Stimulated activated CD4-positive, alpha-beta T cell treated with anti-CD3 and anti-CD28 coated beads, Interleukin-4, amount 100 ng/mL, for 1 hour (primary cell): Measurements from ENCODE around the gene ANKRD13D.

ENCODE experiments used
- DNase-seq: peaks from one replicate; pipeline ENCODE4 v3.0.0-alpha.2; 2020

ANKRD13D gene

DNA sequence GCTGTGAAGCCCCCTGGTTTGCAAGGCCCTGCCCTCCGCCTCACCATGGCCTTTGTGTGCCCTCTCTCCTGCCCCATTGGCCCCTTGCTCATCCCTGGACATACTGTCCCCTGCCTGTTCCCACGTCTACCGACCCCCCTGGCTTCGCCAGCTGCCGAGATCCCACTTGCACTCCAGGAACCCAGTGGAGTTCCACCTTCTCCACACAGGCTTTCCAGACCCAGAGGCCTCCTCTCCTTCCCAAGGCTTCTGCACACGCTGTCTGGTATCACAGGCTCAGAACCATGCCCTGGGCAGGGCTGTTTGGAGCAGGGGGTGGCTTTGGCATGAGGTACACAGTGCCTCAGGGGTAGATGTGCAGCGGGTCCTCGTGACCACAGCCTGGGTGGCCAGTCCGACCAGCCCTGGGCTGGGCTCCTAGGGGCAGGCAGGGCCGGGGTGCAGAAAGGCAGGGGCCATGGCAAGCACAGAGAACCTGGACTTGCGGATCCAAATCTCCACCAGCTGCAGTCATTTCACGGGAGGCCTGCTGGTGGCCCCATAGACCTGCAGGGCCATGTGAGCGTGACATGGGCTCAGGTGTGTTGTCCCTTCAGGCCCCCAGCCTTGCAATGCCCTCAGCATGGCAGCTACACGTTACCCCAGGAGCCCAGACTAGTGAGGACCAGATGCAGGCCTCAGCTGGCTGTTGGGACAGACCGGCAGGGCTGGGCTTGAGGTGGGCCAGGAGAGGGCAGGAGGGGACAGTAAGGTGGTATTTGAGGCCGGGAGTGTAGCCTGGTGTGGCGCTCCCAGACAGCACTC is 13.3 kb upstream of the ANKRD13D start:
- DNase-seq, result no peak

- peak; percentile 40 for DNase-seq
Observed at GRCh38 chr11:67276781-67277230, 12.3 kb upstream of the ANKRD13D start.

GRCh38 chr11:67277231-67277961 is 11.7 kb upstream of the ANKRD13D start:
- DNase-seq, result peak; percentile 90

GRCh38 chr11:67278135-67278938 is 10.8 kb upstream of the ANKRD13D start:
- no peak for DNase-seq

GRCh38 chr11:67278939-67279588 is 10.0 kb upstream of the ANKRD13D start:
- no peak for DNase-seq

DNA sequence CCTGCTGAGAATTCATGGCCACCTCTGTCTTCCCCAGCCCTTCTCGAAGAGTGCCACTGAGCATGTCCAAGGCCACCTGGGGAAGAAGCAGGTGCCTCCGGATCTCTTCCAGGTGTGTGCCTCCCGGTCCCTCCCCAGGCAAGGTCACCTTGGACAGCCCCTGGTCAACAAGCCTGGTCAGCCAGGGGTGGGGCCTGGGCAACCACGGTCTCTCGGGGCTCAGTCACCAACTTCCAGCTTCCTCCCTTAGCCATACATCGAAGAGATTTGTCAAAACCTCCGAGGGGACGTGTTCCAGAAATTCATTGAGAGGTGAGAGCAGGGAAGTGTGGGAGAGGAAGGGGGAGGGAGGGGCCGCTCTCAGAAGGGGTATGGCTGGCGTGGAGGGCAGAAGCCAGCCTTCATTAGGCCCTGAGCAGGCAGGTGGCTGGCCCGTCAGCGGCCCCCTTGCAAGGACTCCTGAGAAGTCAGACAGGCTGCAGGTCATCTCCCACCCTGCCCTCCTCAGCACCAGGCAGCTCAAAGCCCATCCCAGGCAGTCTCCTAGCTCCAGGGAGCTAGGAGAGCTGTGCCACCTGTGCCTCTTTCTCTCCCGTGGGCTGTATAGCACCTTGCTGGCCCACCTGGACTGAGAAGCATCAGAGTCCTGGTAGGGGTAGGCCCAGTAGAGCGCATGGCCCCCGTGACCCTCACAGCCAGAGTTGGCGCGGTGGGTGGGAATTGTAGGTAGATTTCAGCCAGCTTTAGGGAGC is 9.3 kb upstream of the ANKRD13D start:
- DNase-seq, result no peak

GRCh38 chr11:67280341-67280787 is 8.7 kb upstream of the ANKRD13D start:
- DNase-seq, result peak; percentile 0

GRCh38 chr11:67280788-67281551 is 8.1 kb upstream of the ANKRD13D start:
- peak; percentile 1 for DNase-seq

- DNase-seq, result peak; percentile 1
Observed at GRCh38 chr11:67281552-67282150, 7.5 kb upstream of the ANKRD13D start.

DNA sequence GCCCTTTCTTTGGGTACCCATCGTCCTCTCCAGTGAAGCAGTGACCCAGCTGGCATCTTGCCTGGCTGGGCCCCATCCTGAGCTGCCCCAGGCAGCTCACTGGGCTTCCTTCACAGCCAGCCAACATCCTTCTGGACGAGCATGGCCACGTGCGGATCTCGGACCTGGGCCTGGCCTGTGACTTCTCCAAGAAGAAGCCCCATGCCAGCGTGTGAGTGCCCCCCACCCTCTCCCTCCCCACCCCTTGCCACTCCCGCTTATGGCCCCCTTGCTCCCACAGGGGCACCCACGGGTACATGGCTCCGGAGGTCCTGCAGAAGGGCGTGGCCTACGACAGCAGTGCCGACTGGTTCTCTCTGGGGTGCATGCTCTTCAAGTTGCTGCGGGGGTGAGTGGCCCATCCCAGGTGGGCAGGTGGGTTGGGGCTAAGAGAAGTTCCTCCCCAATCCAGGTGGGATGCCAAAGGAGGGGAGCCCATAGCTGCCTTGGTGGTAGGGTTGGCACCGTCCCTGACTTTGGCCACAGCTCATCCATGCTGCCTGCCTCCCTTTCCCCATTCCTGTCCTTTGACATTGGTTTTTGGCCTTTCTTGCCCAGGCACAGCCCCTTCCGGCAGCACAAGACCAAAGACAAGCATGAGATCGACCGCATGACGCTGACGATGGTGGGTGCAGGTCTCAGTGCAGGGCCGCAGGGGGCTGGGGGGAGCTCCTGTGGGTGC is 6.8 kb upstream of the ANKRD13D start:
- peak; percentile 1 for DNase-seq

DNA sequence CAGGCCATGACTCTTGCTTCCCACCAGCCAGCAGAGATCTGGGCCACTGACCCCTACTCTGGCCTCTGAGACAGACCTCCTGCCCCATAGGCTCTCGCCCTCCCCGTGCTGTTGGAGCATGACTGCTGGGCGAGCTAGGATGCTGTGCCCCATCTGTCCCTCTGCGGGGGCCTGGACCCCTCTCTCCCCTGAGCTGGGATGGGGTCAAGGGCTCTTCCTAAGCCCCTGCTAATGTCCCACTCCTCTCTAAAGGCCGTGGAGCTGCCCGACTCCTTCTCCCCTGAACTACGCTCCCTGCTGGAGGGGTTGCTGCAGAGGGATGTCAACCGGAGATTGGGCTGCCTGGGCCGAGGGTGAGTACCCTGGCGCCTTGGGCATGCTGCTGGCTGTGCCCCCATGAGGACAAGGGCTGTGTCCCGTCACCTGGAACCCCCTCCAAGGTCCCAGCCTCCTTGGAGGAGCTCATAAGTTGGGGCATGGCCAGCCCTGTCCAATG is 6.2 kb upstream of the ANKRD13D start:
- no peak for DNase-seq

DNA sequence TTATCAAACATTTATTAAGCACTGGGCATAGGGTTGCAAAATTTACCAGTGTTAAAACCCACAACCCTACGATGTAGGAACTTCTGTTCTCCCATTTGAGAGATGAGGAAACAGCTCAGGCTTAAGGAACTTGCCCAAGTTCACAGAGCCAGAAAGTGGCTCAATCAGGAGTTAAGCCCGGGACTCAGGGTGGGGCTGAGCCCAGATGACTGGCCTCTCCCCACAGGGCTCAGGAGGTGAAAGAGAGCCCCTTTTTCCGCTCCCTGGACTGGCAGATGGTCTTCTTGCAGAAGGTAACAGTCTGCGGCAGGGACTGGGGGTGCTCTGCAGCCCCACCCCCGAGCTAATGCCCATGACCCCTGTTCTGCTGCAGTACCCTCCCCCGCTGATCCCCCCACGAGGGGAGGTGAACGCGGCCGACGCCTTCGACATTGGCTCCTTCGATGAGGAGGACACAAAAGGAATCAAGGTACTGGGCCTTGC is 5.6 kb upstream of the ANKRD13D start:
- no peak for DNase-seq

GRCh38 chr11:67284811-67285540 is 4.1 kb upstream of the ANKRD13D start:
- DNase-seq, result no peak

DNA sequence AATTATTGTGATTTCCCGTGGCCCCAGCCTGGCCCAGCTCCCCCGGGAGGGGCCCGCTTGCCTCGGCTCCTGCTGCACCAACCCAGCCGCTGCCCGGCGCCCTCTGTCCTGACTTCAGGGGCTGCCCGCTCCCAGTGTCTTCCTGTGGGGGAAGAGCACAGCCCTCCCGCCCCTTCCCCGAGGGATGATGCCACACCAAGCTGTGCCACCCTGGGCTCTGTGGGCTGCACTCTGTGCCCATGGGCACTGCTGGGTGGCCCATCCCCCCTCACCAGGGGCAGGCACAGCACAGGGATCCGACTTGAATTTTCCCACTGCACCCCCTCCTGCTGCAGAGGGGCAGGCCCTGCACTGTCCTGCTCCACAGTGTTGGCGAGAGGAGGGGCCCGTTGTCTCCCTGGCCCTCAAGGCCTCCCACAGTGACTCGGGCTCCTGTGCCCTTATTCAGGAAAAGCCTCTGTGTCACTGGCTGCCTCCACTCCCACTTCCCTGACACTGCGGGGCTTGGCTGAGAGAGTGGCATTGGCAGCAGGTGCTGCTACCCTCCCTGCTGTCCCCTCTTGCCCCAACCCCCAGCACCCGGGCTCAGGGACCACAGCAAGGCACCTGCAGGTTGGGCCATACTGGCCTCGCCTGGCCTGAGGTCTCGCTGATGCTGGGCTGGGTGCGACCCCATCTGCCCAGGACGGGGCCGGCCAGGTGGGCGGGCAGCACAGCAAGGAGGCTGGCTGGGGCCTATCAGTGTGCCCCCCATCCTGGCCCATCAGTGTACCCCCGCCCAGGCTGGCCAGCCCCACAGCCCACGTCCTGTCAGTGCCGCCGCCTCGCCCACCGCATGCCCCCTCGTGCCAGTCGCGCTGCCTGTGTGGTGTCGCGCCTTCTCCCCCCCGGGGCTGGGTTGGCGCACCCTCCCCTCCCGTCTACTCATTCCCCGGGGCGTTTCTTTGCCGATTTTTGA is 3.3 kb upstream of the ANKRD13D start:
- DNase-seq, result no peak

DNA sequence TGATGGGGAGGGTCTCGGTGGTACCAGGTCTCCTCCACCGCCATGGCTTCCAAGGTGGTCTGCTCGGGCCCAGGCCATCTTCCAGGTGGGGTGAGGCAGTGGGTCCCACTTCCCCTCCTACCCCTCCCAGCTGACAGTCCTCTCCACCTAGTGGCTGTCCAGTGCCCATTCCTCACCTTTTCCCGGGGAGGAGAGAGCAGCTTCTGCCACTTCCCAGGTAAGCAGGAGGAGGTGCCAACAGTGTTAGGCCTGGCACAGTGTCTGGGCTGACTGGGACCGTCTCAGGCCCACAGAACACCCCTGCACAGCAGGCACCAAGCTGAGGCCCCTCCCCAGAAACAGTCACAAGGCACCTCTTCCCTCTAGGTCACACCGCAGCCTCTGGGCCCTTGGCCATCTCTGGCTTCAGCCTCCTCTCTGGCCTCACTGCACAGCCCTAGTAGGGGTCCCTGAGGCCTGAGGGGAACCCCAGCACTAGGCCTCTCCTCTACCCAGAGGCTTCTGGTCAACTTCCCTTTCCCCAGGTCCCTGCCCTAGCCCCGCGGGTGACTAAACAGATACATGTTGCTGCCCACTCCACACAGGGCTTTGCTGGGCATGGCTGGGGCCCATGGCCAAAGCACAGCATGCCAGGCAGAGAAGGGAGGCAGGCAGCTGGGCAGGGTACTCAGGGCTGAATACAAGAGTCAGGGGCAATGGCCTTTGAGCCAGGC is 2.3 kb upstream of the ANKRD13D start:
- DNase-seq, result no peak

- no peak for DNase-seq
Observed at GRCh38 chr11:67287355-67288197, 1.5 kb upstream of the ANKRD13D start.
